ENCODE data around the gene FOXO3. TPM values are rescaled to one million over a fixed set of nuclear protein-coding genes. Genes with fewer than 3 reads are reported as not detected.

The FOXO3 gene
- total and polyA plus RNA-seq, 7 donors: 13.8 to 84.7 (median 66.4) TPM

DNA sequence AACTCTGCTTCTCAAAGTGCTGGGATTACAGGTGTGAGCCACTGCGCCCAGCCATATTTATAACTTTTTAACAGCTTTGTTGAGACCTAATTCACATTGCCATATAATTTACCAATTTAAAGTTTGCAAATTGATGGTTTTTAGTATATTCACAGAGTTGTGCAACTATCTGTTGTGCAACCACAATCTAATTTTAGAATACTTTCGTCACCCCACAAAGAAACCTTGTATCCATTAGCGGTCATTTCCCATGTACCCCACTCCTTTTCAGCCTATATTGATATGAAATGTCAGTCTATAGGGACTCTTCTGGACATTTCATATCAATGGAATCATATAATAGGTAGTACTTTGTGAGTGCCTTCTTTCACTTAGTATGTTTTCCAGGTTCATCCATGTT, 55.8 kb downstream of the FOXO3 start:
- no peak for DNase-seq
- intact Hi-C loops (cut with DNase I): loop anchor here (5.0 kb wide), 1 partner anchor 36 kb away; no protein-coding TSS in a partner anchor

DNA sequence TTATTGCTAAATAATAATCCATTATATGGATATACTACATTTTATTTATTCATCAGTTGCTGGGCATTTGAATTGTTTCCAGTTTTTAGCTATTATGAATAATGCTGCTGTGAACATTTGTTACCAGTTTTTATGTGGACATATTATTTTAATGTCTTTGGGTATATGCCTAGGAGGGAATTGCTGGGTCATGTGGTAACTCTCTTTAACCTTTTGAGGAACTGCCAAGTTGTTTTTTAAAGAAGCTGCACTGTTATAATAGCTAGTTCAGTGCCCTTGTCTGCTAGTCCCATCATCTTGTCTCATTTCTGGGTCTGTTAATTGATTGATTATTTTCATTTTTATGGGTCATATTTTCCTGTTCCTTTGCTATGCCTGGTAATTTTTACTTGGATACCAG, 56.3 kb downstream of the FOXO3 start:
- H3K4me1 ChIP-seq: peaks cover 0 to 76% (median 66%) of the 10 kb centered on the region in 4 donors
- intact Hi-C loops (cut with DNase I): loop anchor here (5.0 kb wide), 1 partner anchor 35 kb away; no protein-coding TSS in a partner anchor

More for the DNA sequence above, 55.8 kb downstream of the FOXO3 start:
- Histone ChIP-seq H3K4me1 (peaks cover 0 to 73% (median 63%) of the 10 kb centered on the region in 4 donors), H3K36me3 (no peaks in the 10 kb centered on the region), H3K9me3 (no peaks in the 10 kb centered on the region), H3K27ac (peak overlapping the region in 2 of 4 donors; percentile 36 to 40), H3K4me3 (no peak overlapping the region), H3K27me3 (no peaks in the 10 kb centered on the region)
- WGBS, 2 donors: 86 to 89% methylated on average over 3 of the region's 3 CpGs
- TF ChIP-seq POLR2AphosphoS5 (IDR thresholded peaks at IDR 0.05): peak; percentile 4 to 29 (median 22)
- TF ChIP-seq POLR2A (IDR thresholded peaks at IDR 0.05): no peak

DNA sequence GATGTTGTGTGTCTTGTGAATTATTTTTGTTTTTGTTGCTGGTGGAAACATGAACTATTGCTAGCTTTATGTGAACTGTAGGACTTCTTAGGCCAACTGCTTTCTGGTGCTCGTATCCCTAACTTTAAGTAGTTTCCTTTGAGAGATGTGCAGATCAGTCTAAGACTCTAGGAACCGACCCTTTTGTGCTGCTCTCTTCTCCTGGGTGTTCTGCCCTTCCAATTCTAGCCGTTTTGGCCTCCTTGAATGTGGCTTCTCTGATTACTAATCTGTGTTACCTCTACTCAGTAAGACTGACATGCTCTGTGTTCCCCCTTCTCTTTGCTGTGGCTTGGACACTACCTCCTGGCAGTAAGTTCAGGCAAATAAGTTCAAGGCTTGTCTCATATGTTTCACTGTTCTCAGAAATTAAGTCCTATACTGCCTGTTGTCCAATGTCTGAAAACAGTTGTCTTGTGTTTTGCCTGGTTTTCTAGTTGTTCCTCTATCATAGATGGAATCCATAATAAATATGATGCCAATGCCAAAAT, 58.0 kb downstream of the FOXO3 start:
- TF ChIP-seq POLR2AphosphoS5 (IDR thresholded peaks at IDR 0.05) (no peak), POLR2A (IDR thresholded peaks at IDR 0.05) (no peak), EP300 (IDR thresholded peaks at IDR 0.05) (no peak)
- TF ChIP-seq, protein P1, sequence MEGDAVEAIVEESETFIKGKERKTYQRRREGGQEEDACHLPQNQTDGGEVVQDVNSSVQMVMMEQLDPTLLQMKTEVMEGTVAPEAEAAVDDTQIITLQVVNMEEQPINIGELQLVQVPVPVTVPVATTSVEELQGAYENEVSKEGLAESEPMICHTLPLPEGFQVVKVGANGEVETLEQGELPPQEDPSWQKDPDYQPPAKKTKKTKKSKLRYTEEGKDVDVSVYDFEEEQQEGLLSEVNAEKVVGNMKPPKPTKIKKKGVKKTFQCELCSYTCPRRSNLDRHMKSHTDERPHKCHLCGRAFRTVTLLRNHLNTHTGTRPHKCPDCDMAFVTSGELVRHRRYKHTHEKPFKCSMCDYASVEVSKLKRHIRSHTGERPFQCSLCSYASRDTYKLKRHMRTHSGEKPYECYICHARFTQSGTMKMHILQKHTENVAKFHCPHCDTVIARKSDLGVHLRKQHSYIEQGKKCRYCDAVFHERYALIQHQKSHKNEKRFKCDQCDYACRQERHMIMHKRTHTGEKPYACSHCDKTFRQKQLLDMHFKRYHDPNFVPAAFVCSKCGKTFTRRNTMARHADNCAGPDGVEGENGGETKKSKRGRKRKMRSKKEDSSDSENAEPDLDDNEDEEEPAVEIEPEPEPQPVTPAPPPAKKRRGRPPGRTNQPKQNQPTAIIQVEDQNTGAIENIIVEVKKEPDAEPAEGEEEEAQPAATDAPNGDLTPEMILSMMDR (IDR thresholded peaks at IDR 0.05): no peak
- intact Hi-C loops (cut with DNase I): loop anchor here (5.0 kb wide), 1 partner anchor 34 kb away; no protein-coding TSS in a partner anchor
- Histone ChIP-seq H3K27ac (peak overlapping the region in 2 of 4 donors; percentile 25 to 46), H3K4me3 (no peak overlapping the region), H3K9me3 (no peaks in the 10 kb centered on the region), H3K27me3 (no peaks in the 10 kb centered on the region), H3K4me1 (peaks cover 0 to 91% (median 81%) of the 10 kb centered on the region in 4 donors), H3K36me3 (no peaks in the 10 kb centered on the region)
- DNase-seq: no peak
- WGBS, 2 donors: 81 to 82% methylated on average over 3 of the region's 3 CpGs

More for the DNA sequence above, 56.3 kb downstream of the FOXO3 start:
- no peak for DNase-seq
- Histone ChIP-seq H3K27ac (peak overlapping the region in 2 of 4 donors; percentile 36 to 46), H3K4me3 (no peak overlapping the region), H3K9me3 (no peaks in the 10 kb centered on the region), H3K36me3 (no peaks in the 10 kb centered on the region), H3K27me3 (no peaks in the 10 kb centered on the region)
- TF ChIP-seq POLR2A (IDR thresholded peaks at IDR 0.05) (no peak), POLR2AphosphoS5 (IDR thresholded peaks at IDR 0.05) (no peak), EP300 (IDR thresholded peaks at IDR 0.05) (no peak)
- TF ChIP-seq, protein P1 (IDR thresholded peaks at IDR 0.05): no peak

DNA sequence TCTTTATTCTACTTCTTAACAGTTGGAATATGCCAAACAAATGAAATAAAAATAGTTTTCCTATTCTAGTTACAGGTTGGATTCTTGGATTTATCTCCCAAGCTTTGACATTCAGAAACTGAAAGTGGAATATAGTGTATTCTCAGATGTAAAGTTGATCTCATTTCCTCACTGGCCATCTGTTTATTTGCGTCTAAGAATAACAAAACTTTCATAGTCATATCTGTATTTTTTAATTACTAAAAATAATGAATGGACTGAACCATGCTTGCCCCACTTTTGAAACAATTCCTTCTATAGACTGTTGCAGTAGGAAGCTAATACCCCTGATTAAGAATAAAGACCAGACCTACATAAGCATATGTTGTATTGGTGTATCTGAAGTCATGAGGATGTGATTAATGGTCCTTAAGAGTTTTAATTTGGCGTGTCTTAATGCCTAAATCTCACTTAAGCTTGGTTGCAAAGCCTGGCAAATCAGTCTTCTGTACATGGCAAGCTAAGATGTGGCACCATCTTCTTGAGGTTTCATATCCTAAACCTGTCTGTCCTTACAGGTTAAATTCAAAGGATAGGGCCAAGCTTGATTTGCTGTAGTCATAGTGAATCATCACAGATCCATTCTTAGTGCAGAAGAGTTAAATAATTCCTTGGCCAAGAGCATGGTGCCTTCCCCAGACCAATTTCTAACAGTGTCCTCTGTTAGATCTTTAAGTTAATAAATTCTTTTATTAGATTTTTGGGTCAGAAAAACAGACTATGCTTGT, 58.9 kb downstream of the FOXO3 start:
- Histone ChIP-seq H3K9me3 (no peaks in the 10 kb centered on the region), H3K27ac (peak overlapping the region in 2 of 4 donors; percentile 9 to 25), H3K27me3 (no peaks in the 10 kb centered on the region), H3K4me1 (peaks cover 0 to 91% (median 89%) of the 10 kb centered on the region in 4 donors), H3K4me3 (no peak overlapping the region), H3K36me3 (no peaks in the 10 kb centered on the region)
- intact Hi-C loops (cut with DNase I): loop anchor here (5.0 kb wide), 1 partner anchor 33 kb away; no protein-coding TSS in a partner anchor
- WGBS, 2 donors: 63 to 75% methylated on average over 2 of the region's 2 CpGs
- TF ChIP-seq EP300 (IDR thresholded peaks at IDR 0.05): no peak
- no peak for TF ChIP-seq POLR2AphosphoS5 (IDR thresholded peaks at IDR 0.05)
- TF ChIP-seq POLR2A (IDR thresholded peaks at IDR 0.05): no peak
- TF ChIP-seq, protein P1 (IDR thresholded peaks at IDR 0.05): no peak
- no peak for DNase-seq

DNA sequence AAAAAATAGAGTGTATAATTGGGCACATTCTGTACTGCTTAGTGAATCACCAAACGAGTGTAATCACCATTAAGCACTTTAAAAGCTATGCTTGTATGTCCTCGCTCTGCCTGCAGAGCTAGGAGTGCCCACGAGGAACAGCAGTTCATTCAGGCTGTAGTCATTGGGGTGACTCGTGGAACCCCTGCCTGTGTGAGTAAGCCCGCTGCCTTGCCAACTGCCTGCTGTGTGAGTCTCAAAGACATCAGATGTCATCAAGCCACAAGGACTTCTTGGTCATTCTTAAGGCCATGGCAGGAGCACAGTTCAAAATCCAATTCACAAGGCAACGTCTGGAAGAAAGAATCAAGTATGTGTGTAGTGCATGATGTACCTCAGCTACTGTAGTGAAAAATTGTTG, 60.4 kb downstream of the FOXO3 start:
- H3K4me1 ChIP-seq: peaks cover 0 to 100% (median 91%) of the 10 kb centered on the region in 4 donors
- H3K36me3 ChIP-seq: no peaks in the 10 kb centered on the region
- H3K27ac ChIP-seq: peak overlapping the region in 2 of 4 donors; percentile 62 to 63
- intact Hi-C loops (cut with DNase I): no loop called here
- 83% methylated on average over 6 of the region's 6 CpGs for WGBS, 2 donors
- no peak for TF ChIP-seq EP300 (IDR thresholded peaks at IDR 0.05)
- no peak for TF ChIP-seq POLR2A (IDR thresholded peaks at IDR 0.05)
- TF ChIP-seq, protein P1 (IDR thresholded peaks at IDR 0.05): no peak
- peak in 1 of 4 donors; percentile 21 for TF ChIP-seq POLR2AphosphoS5 (IDR thresholded peaks at IDR 0.05)
- no peak overlapping the region for H3K4me3 ChIP-seq
- H3K27me3 ChIP-seq: no peaks in the 10 kb centered on the region
- H3K9me3 ChIP-seq: no peaks in the 10 kb centered on the region
- DNase-seq: peak; percentile 72
